ENCODE measurements around the gene CHCHD6.

DNA sequence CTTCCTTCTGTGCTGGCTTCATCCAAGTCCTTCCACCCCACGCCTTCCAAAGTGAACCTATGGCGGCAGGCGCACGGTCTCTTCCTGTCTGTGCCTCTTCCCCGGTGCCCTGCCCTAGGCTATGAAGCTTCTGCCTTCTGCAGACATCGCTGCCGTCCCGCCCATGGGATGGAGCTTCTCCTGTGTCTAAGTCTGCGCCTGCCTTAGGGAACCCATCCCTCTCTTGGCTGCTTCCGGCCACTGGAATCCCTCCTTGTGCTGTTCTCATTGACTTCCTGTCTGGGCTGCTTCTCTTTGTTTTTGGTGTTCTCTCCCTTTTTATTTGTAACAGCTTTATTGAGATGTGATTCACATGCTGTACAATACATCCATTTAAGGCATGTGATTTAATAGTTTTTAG, 17.2 kb downstream of the CHCHD6 start:
- TF ChIP-seq POLR2A (IDR thresholded peaks at IDR 0.05) (no peak), CTCF (IDR thresholded peaks at IDR 0.05) (no peak)
